ENCODE results near the gene TNFRSF8. TPM values are rescaled to one million over a fixed set of nuclear protein-coding genes. Genes with fewer than 3 reads are reported as not detected.

The TNFRSF8 gene
- total RNA-seq, 1 donor from 2014 or later, result not detected

- DNase-seq (ENCODE audit: low read depth), result no peak
Measured at GRCh38 chr1:12059722-12060464, 3.2 kb upstream of the TNFRSF8 start.

GRCh38 chr1:12060500-12060899, 2.6 kb upstream of the TNFRSF8 start:
- DNase-seq (ENCODE audit: low read depth), result no peak

GRCh38 chr1:12064073-12064969, 1.2 kb downstream of the TNFRSF8 start:
- DNase-seq (ENCODE audit: low read depth), result no peak

GRCh38 chr1:12065872-12066271, 2.8 kb downstream of the TNFRSF8 start:
- no peak for DNase-seq (ENCODE audit: low read depth)

- peak; percentile 48 for DNase-seq (ENCODE audit: low read depth)
Measured at GRCh38 chr1:12067900-12068821, 5.1 kb downstream of the TNFRSF8 start.

- DNase-seq (ENCODE audit: low read depth), result no peak
Measured at GRCh38 chr1:12069623-12070244, 6.6 kb downstream of the TNFRSF8 start.

GRCh38 chr1:12071892-12072291, 8.8 kb downstream of the TNFRSF8 start:
- DNase-seq (ENCODE audit: low read depth), result no peak

GRCh38 chr1:12072741-12073140, 9.6 kb downstream of the TNFRSF8 start:
- DNase-seq (ENCODE audit: low read depth), result no peak

GRCh38 chr1:12073796-12074195, 10.7 kb downstream of the TNFRSF8 start:
- DNase-seq (ENCODE audit: low read depth), result no peak

GRCh38 chr1:12075195-12076114, 12.4 kb downstream of the TNFRSF8 start:
- DNase-seq (ENCODE audit: low read depth), result peak; percentile 68

GRCh38 chr1:12076425-12077005, 13.4 kb downstream of the TNFRSF8 start:
- no peak for DNase-seq (ENCODE audit: low read depth)

- no peak for DNase-seq (ENCODE audit: low read depth)
Measured at GRCh38 chr1:12078575-12078937, 15.5 kb downstream of the TNFRSF8 start.

- peak; percentile 30 for DNase-seq (ENCODE audit: low read depth)
Measured at GRCh38 chr1:12078938-12079861, 16.1 kb downstream of the TNFRSF8 start.

GRCh38 chr1:12080156-12080555, 17.1 kb downstream of the TNFRSF8 start:
- no peak for DNase-seq (ENCODE audit: low read depth)

GRCh38 chr1:12080773-12081556, 17.9 kb downstream of the TNFRSF8 start:
- no peak for DNase-seq (ENCODE audit: low read depth)

GRCh38 chr1:12081648-12082396, 18.7 kb downstream of the TNFRSF8 start:
- DNase-seq (ENCODE audit: low read depth), result no peak

GRCh38 chr1:12082988-12083387, 19.9 kb downstream of the TNFRSF8 start:
- no peak for DNase-seq (ENCODE audit: low read depth)
